GM12878 (cell line): ENCODE measurements around the gene ARHGEF17. TPM values are rescaled to one million over a fixed set of nuclear protein-coding genes. Genes with fewer than 3 reads are reported as not detected.

ENCODE experiments used
- ATAC-seq: fragments of 200-7000 bp; cut with Tn5 transposase; 3 replicates; pipeline ENCODE4 v1.9.1; 2020; ENCODE audit warnings: mild to moderate bottlenecking, moderate library complexity
- BruUV-seq: library from RNA; stranded (reverse); fragments of 400-500 nt; replicated peaks from 2 replicates; lab custom pipeline; 2021; lab: Mats Ljungman, UMichigan
- CTCF ChIA-PET: fragments of 300-600 bp; sonication (Branson Sonifier 250); formaldehyde crosslinking; extraction: SDS; loops from one replicate; lab custom pipeline; 2021; ENCODE audit warnings: inconsistent platforms; lab: Yijun Ruan, JAX
- POLR2A ChIA-PET: fragments of 350-600 bp; formaldehyde crosslinking; extraction: SDS; loops from one replicate; lab custom pipeline; 2021; ENCODE audit warnings: inconsistent platforms; lab: Charles Lee
- RAD21 ChIA-PET: fragments of 300-600 bp; sonication (Branson Sonifier 250); formaldehyde crosslinking; loops from one replicate; lab custom pipeline; 2023; ENCODE audit warnings: antibody characterized with exemption; ENCODE audit not compliant: unreplicated experiment; lab: Charles Lee
- SMC1A ChIA-PET: fragments of 300-600 bp; sonication (Branson Sonifier 250); formaldehyde crosslinking; loops from one replicate; lab custom pipeline; 2023; ENCODE audit not compliant: unreplicated experiment, uncharacterized antibody; lab: Charles Lee
- DNase-seq: peaks from one replicate; pipeline ENCODE4 v3.0.0-alpha.2; 2011; ENCODE audit warnings: low read depth, low spot score
- FAIRE-seq: peaks from 3 replicates; lab custom pipeline; 2011; peaks lifted over from hg19 to GRCh38; lab: Jason Lieb, UNC
- H2AFZ ChIP-seq: 2 replicates; pipeline ENCODE4 v1.6.0; 2011; ENCODE audit warnings: low read depth, low read length, control low read depth; ENCODE audit not compliant: control insufficient read depth
- H3K27ac ChIP-seq: 2 replicates; pipeline ENCODE4 v1.5.1; 2011; ENCODE audit warnings: control low read depth; ENCODE audit not compliant: control insufficient read depth, insufficient read depth
- H3K27me3 ChIP-seq, 2 experiments: replicated peaks in 1 of 2; 2 replicates each; pipeline versions ENCODE4 v1.6.0 to v1.6.1; 2011; ENCODE audit warnings: low read length in 1 of 2; ENCODE audit not compliant: control insufficient read depth in 2 of 2, insufficient read depth in 2 of 2
- H3K36me3 ChIP-seq, 2 experiments: 2 replicates each; pipeline ENCODE4 v1.5.1; 2011; ENCODE audit warnings: low read length in 1 of 2; ENCODE audit not compliant: control insufficient read depth in 2 of 2, insufficient read depth in 2 of 2
- H3K4me1 ChIP-seq: 2 replicates; pipeline ENCODE4 v1.6.1; 2011; ENCODE audit warnings: mild to moderate bottlenecking, low read length, moderate library complexity, mixed read lengths; ENCODE audit not compliant: control insufficient read depth, insufficient read depth
- H3K4me2 ChIP-seq: 2 replicates; pipeline ENCODE4 v1.6.0; 2011; ENCODE audit warnings: control low read depth; ENCODE audit not compliant: control insufficient read depth, insufficient read depth
- H3K4me3 ChIP-seq: fragments of 200-600 bp; sonication (generic); 2 replicates; pipeline ENCODE4 v1.5.1; 2016
- H3K79me2 ChIP-seq: 2 replicates; pipeline ENCODE4 v1.6.0; 2011; ENCODE audit warnings: low read length; ENCODE audit not compliant: control insufficient read depth, insufficient read depth
- H3K9ac ChIP-seq: 2 replicates; pipeline ENCODE4 v1.8.0; 2011; ENCODE audit warnings: low read length, control low read depth, mixed read lengths; ENCODE audit not compliant: control insufficient read depth, insufficient read depth
- H3K9me3 ChIP-seq: replicated peaks from 3 replicates; pipeline ENCODE4 v1.5.1; 2011; ENCODE audit warnings: mild to moderate bottlenecking, low read length; ENCODE audit not compliant: control insufficient read depth, insufficient read depth
- H4K20me1 ChIP-seq: 2 replicates; pipeline ENCODE4 v1.6.0; 2011; ENCODE audit not compliant: control insufficient read depth, insufficient read depth
- NRF1 ChIP-seq: conservative IDR thresholded peaks from 2 replicates; pipeline ENCODE4 v1.6.1; 2011; ENCODE audit warnings: mild to moderate bottlenecking, low read depth, low read length, improper control_type of control experiment
- RAD21 ChIP-seq: IDR thresholded peaks from 2 replicates; pipeline ENCODE4 v1.6.1; 2011; ENCODE audit warnings: mild to moderate bottlenecking, low read depth, low read length, moderate library complexity; ENCODE audit not compliant: insufficient read depth
- WGBS: methylation state at CpG from one replicate; pipeline ENCODE4 v1.1.6; 2016; ENCODE audit warnings: low lambda C conversion rate; ENCODE audit not compliant: insufficient replicate concordance, insufficient coverage; ENCODE audit errors: missing lambda C conversion rate; 5-methylcytosine and 5-hydroxymethylcytosine counted together
- in situ Hi-C: fragments of 300-500 bp; cut with MboI; formaldehyde crosslinking; loops from 9 replicates; pipeline ENCODE4 v1.14.3; 2018; ENCODE audit warnings: mixed read lengths
- intact Hi-C: fragments of 100-400 bp; cut with micrococcal nuclease; formaldehyde crosslinking; loops from one replicate; pipeline ENCODE4 v1.14.2; 2022; ENCODE audit not compliant: unreplicated experiment
- polyA plus RNA-seq, 11 experiments: library from polyadenylated mRNA; depleted of rRNA in 4 of 11; unstranded in 6 of 11; stranded (reverse) in 5 of 11; fragments of >200 nt; fragmentation: Nextera tagmentation in 4 of 11; fragmentation: Illumina TruSeq in 1 of 11; extraction: Ambion mirVana in 4 of 11; extraction: Trizol in 1 of 11; gene quantifications; 1 replicate in 1 of 11; 2 replicates in 10 of 11; pipeline versions ENCODE4 v1.2.1 to v1.2.3, GENCODE V29; 2011 to 2016; ENCODE audit warnings: inconsistent platforms in 2 of 11, missing spikeins in 2 of 11, low read depth in 1 of 11
- total RNA-seq, 4 experiments: library from RNA; depleted of rRNA in 3 of 4; stranded (reverse); fragments of >200 nt in 3 of 4; fragmentation: Illumina TruSeq in 1 of 4; extraction: Trizol in 1 of 4; gene quantifications; 2 replicates each; pipeline versions ENCODE4 v1.2.1 to v1.2.3, GENCODE V29; 2013 to 2021

ARHGEF17 gene
- total and polyA plus RNA-seq, 10 of the 15 experiments (the other 5 are each of a cell fraction or from before 2014, with no cell fraction given), result 0.15 to 11.0 (median 1.7) TPM

- peak; percentile 42 for TF ChIP-seq RAD21
These were observed 52.1 kb downstream of the ARHGEF17 start (continued) for GRCh38 chr11:73359930-73360742.

- BruUV-seq, result no TSS peak
- no peak overlapping the region for H2AFZ ChIP-seq
- WGBS, result 53% methylated on average over 8 of the region's 8 CpGs
- H3K36me3 ChIP-seq, result peaks cover 0 to 6% of the 10 kb centered on the region in 2 experiments; a peak in 1 of 4 replicates
- no peak overlapping the region for H3K27ac ChIP-seq
- intact Hi-C loops (no loop called here), in situ Hi-C loops (no loop called here)
- H3K4me3 ChIP-seq, result no peak overlapping the region
- H3K9ac ChIP-seq, result no peak overlapping the region
- no peaks in the 10 kb centered on the region for H3K9me3 ChIP-seq
- no peaks in the 10 kb centered on the region for H3K4me1 ChIP-seq
- ChIA-PET POLR2A (interaction anchor here (1.0 kb wide), 1 partner anchor 33 kb away, joined by 3 read pairs; no protein-coding TSS in a partner anchor), CTCF (interaction anchor here (1.1 to 15.3 kb wide), 5 partner anchors 9 to 300 kb away, joined by 3 to 400 read pairs (median 5); no protein-coding TSS in a partner anchor), RAD21 (interaction anchor here (1.9 kb wide), 1 partner anchor 9 kb away, joined by 7 read pairs; no protein-coding TSS in a partner anchor), SMC1A (interaction anchor here (1.7 kb wide), 1 partner anchor 10 kb away, joined by 5 read pairs; no protein-coding TSS in a partner anchor)
- no peaks in the 10 kb centered on the region for H3K79me2 ChIP-seq
- no peak overlapping the region for H3K4me2 ChIP-seq
- H3K27me3 ChIP-seq, result no peaks in the 10 kb centered on the region
- ATAC-seq, result no peak
- H4K20me1 ChIP-seq, result no peaks in the 10 kb centered on the region
- DNase-seq, result no peak
- TF ChIP-seq NRF1, result no peak
- FAIRE-seq, result no peak
These were observed 52.8 kb downstream of the ARHGEF17 start for GRCh38 chr11:73360743-73361369.
